SHP77 treated with DMSO at 0.1 percent for 48 hours (cell line): ENCODE measurements around the gene ERAP2.
"Not testable (repeated sequence)": the region's sequence is repeated elsewhere in the genome, so short reads cannot be mapped to it uniquely, and the experiment has no call there.

ENCODE experiments used
- DNase-seq: peaks from one replicate; lab custom pipeline; 2025; lab: John Stamatoyannopoulos, UW

Gene ERAP2, protein sequence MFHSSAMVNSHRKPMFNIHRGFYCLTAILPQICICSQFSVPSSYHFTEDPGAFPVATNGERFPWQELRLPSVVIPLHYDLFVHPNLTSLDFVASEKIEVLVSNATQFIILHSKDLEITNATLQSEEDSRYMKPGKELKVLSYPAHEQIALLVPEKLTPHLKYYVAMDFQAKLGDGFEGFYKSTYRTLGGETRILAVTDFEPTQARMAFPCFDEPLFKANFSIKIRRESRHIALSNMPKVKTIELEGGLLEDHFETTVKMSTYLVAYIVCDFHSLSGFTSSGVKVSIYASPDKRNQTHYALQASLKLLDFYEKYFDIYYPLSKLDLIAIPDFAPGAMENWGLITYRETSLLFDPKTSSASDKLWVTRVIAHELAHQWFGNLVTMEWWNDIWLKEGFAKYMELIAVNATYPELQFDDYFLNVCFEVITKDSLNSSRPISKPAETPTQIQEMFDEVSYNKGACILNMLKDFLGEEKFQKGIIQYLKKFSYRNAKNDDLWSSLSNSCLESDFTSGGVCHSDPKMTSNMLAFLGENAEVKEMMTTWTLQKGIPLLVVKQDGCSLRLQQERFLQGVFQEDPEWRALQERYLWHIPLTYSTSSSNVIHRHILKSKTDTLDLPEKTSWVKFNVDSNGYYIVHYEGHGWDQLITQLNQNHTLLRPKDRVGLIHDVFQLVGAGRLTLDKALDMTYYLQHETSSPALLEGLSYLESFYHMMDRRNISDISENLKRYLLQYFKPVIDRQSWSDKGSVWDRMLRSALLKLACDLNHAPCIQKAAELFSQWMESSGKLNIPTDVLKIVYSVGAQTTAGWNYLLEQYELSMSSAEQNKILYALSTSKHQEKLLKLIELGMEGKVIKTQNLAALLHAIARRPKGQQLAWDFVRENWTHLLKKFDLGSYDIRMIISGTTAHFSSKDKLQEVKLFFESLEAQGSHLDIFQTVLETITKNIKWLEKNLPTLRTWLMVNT

DNA sequence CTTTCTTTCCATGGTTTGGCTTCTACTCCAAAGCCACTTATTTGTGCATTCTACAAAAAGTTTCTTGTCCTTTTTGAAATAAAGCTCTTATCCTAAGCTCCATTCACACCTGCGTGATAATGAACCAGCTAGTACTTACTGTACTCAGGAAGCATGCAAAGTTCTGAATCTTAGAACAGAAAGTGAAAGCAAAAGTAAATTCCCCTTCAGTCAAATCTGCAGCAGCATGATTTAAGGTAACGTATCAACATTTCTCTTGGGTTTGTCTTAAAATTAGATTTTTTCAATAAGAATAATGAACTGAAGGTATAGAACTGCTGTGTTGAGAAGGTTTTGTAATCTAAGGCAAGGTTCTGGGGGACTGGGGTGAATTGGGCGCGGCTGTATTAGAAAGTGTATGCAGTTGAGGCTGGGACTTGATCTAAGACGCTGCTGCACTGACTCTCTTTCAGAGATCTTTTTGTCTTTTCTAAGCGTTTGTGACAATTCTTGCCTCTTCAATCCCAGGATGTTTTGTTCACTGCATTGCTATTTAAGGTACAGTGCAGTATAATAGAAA, at the start of gene ERAP2:
Gene ERAP2, plus strand, starts transcription at position 209 of the 559 bp plus-strand sequence. CDS start 3,186 bp downstream, outside the sequence.
- no peak for DNase-seq

DNA sequence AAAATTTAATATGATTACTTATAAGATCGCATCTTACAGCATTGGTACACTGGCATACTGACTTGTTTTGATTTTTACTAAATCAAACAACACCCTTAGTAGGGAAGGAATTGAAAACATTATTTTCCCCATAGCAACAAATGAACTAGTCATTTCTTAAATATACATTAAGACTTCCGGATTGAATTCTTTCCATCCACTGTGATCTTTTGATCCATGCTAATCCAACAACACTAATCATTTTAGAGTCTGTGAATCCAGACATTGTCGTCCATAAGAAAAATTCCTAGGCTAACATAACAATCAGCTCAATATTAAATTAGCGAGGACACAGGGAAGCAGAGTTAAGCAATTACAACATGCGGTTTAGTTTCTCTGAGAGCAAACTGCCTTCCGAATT, 47.0 kb upstream of the ERAP2 start:
- no peak for DNase-seq

- DNase-seq, result no peak
These were observed 42.3 kb upstream of the ERAP2 start for GRCh38 chr5:96834016-96834415.

DNA sequence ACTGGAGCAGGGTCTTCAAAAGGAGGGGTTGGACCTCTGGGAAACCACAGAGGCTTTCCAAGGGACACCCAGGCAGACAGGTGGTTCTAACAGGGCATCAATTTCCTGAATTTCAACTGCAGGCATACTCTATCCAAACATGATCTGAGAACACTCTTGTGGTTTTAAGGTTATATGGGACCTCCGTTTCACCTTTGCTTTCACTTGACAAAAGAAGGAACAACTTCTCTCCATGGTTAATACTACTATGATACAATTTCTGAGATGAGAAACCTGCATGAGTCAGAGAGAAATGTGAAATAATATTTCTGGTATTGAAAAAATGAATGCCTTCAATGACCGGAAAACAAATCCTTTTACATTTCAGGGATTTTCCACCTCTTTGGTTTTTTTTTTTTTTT, 40.5 kb upstream of the ERAP2 start:
- no peak for DNase-seq

- no peak for DNase-seq
These were observed 39.5 kb upstream of the ERAP2 start for GRCh38 chr5:96836817-96837216.

DNA sequence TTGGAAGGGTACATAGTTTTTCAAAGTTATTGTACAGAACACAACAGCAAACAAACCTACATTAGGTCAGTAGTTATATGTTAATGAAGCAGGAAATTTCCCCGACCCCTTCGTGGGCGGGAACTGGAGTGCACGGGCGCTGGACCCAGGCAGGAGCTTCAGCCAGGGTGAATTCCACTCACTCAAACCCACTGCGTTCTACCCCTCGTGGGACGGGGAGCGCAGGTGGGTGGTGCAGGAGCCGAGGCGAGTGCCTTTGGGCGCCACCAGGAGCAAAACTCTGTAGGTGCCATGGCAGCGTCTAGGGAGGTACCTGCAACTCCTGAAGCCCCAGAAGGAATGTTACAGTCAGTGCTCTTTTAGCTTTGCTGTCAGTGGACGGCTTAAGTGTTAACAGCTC, 39.0 kb upstream of the ERAP2 start:
- no peak for DNase-seq

DNA sequence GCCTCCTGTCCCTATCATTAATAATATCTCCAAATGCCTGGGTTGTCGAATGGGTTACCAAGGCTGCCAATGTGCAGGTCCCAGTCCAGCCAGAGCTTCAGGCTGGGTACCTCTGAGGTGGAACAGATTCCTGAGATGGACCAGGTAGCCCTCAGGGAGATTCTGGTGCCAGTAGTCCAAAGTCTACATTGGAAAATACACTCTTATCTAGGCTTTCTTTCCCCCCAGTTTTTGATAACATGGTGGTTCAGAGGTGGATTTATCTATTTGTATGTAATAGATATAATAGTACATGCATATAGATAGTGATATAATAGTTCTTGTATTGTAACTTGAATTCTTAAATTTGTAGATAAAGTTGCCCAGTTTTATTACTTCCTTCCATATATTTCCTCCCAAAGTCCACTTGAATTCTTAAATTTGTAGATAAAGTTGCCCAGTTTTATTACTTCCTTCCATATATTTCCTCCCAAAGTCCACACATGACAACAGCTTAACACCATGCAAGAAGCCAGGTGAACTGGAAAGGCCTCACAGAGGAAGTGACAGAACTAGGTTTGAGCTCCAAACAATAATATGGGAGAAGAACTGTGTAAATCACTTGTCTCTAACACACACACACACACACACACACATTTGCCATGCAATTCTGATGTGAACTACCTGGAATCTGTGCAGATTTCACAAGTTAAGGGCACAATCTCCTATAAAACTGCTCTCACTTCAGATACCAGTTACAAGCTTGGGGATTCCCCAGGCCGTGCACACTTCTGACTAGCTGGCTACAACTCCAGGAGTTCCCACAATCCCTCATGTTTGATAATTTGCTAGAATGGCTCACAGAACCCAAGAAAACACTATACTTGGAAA, 37.9 kb upstream of the ERAP2 start:
- no peak for DNase-seq

GRCh38 chr5:96839071-96839592, 37.2 kb upstream of the ERAP2 start:
- DNase-seq, result no peak

DNA sequence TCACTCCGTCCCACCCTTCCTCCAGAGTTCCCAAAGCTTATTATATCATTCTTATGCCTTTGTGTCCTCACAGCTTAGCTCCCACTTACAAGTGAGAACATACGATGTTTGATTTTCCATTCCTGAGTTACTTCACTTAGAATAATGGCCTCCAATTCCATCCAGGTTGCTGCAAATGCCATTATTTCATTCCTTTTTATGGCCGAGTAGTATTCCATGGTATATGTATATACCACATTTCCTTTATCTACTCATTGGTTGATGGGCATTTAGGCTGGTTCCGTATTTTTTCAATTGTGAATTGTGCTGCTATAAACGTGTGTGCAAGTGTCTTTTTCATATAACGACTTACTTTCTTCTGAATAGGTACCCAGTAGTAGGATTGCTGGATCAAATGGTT, 34.4 kb upstream of the ERAP2 start:
- DNase-seq, result not testable (repeated sequence)

DNA sequence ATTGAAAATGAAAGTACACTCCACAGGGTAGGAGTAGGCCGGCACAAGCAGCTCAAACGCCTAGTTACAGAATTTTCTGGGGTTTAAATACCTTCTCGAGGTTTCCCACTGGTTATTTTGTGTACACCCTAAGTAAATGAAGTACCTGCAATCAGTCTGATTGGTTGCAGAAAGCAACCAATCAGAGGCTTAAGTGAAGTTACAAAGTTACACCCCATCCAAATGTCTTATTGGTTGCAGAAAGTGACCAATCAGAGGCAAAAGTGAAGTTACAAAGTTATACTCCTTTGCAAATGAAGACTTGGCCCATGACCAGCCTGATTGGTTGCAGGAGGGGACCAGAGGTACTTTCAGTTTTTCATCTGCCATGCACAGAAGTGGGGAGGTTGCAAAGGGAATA, 33.2 kb upstream of the ERAP2 start:
- DNase-seq, result no peak

DNA sequence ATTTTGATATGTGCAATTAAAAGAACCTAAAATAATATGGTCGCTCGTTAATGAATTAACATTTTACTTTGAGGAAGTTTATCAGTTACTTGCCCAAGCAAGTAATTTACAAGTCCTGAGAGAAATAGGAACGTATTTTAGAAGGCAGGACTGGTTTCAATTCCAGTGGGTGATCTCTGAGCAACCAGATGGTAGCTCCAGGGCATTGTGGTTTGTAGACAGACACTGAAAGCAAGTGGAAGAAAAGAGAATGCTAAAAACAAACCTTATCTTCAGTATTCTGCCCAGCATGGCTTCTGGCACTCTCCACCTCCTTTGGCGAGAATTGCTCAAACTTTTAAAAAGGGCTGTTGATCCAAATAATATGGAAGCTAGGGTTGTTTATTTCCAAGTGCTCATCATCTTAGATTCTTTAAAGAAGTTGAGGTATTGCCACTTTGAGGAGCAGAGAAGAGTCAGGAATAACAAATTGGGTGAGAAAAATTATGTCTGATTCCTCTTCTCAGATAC, 31.8 kb upstream of the ERAP2 start:
- DNase-seq, result no peak

- no peak for DNase-seq
These were observed 24.8 kb upstream of the ERAP2 start for GRCh38 chr5:96851312-96852062.

- DNase-seq, result no peak
These were observed 23.5 kb upstream of the ERAP2 start for GRCh38 chr5:96852759-96853158.

- no peak for DNase-seq
These were observed 22.2 kb upstream of the ERAP2 start for GRCh38 chr5:96854067-96854466.

DNA sequence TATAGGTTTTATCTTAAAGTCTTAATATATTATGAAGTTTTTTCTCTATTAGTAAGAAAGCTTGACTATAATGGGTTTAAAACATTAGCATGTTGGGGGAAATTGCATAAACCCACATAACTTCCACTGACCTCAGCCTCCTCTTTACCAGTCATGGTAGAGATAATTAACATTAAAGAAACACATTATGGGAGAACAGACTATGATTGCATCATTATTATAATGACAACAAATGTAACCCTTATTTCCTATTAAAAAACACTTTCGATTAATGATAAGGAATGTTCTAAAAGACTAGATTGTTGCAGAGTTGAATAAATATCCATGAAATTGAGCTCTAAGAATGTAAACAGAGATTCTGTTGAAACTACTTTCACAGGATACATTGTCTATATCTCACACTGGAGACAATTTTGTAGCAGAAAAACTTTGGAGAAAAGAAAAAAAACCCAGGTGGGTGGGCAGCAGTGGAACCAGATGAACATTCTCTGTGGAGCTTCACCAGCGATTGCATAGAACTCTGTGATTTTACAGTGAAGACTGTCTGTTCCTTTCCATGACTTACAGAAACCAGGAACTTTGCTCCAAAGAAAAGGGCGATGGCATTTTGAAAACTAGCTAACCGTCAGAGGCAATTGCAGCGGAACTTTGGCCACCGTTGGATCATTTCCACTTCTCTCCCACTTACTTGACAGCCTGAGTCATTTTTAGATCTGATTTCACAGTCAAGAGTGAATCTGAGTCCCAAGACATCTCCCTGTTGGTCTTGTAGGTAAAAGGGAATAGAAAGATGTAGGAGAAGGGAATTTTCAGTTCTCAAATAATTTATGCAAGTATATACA, 21.0 kb upstream of the ERAP2 start:
- DNase-seq, result no peak

- no peak for DNase-seq
These were observed 19.9 kb upstream of the ERAP2 start for GRCh38 chr5:96856371-96856770.

DNA sequence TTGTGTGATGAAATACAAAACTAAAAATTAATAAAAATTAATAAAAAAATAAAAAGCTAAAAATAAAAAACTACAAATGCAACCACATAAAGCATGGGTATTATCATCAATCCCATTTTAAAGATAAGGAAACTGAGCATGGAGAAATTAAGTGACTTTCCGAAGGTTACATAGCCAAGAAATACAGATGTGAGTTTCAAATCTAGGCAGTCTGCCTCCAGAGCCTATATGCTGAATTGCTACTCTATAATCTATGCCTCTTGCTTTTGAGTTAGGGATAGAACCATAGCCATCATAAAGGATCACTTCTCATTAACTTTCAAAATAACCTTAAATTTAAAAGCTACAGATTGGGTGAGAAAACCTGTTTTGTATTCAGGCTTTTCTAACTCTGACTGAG, 18.8 kb upstream of the ERAP2 start:
- no peak for DNase-seq

DNA sequence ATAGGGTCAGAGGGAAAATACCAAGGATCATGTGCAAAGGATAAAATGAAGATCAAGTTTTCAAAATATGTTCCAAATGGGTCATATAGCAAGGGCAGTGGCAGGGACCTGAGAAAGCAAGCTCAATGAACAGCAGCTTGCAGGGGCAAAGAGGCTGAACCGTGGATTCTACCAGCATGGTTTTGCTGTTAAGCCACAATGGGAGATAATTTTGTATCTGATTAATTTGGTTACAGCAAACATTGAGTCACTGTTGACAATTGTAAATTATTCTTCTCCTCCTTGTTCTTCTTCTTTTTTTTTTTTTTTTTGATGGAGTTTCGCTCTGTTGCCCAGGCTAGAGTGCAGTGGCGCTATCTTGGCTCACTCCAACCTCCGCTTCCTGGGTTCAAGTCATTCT, 18.4 kb upstream of the ERAP2 start:
- DNase-seq, result no peak

GRCh38 chr5:96859375-96859774, 16.9 kb upstream of the ERAP2 start:
- no peak for DNase-seq

DNA sequence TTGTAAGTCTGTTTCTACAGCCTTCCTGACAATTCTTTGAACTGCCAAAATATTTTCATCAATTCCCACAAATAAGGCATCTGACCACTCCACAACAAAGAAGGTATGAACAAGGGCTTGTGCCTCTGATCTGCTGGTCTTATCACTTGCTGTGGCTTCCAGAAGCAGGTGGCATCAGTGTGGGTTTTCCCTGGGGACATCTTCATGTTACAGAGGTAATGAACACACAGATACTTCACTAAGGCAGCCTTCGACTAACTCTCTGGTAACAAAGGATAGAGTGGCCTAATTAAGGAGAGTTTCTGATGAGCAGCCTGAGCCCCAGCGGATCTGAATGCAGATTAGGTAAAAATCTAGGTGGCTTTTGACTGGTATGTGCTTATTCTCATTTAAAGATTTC, 15.2 kb upstream of the ERAP2 start:
- no peak for DNase-seq
